NB4 (cell line): ENCODE results near the gene RPS6KA2.
A peak's percentile ranks its signal among the peaks of the same experiment; 100 is the strongest.
"Not testable (repeated sequence)": the region's sequence is repeated elsewhere in the genome, so short reads cannot be mapped to it uniquely, and the experiment has no call there.

Experiments
- DNase-seq: peaks from one replicate; pipeline ENCODE4 v3.0.0; 2010; ENCODE audit warnings: low read depth
- H3K4me3 ChIP-seq: one replicate; pipeline ENCODE4 v1.5.1; 2011; ENCODE audit warnings: mild to moderate bottlenecking, low read depth, low read length, moderate library complexity
- MAX ChIP-seq: IDR thresholded peaks from 2 replicates; pipeline ENCODE4 v1.6.1; 2011; ENCODE audit warnings: low read depth, low read length
- MYC ChIP-seq: IDR thresholded peaks from 2 replicates; pipeline ENCODE4 v1.6.1; 2011; ENCODE audit warnings: low read depth, low read length
- POLR2A ChIP-seq: IDR thresholded peaks from 2 replicates; pipeline ENCODE4 v1.6.1; 2011; ENCODE audit warnings: mild to moderate bottlenecking; ENCODE audit not compliant: insufficient read length; ENCODE audit errors: extremely low read depth
- TF ChIP-seq, protein P1 (sequence below): IDR thresholded peaks from one replicate; pipeline ENCODE4 v1.5.1; 2012; ENCODE audit warnings: low read depth, low read length

RPS6KA2 gene

GRCh38 chr6:166583230-166583965 is 43.7 kb downstream of the RPS6KA2 start:
- H3K4me3 ChIP-seq, result no peak overlapping the region
- no peak for TF ChIP-seq MAX
- TF ChIP-seq, protein P1, sequence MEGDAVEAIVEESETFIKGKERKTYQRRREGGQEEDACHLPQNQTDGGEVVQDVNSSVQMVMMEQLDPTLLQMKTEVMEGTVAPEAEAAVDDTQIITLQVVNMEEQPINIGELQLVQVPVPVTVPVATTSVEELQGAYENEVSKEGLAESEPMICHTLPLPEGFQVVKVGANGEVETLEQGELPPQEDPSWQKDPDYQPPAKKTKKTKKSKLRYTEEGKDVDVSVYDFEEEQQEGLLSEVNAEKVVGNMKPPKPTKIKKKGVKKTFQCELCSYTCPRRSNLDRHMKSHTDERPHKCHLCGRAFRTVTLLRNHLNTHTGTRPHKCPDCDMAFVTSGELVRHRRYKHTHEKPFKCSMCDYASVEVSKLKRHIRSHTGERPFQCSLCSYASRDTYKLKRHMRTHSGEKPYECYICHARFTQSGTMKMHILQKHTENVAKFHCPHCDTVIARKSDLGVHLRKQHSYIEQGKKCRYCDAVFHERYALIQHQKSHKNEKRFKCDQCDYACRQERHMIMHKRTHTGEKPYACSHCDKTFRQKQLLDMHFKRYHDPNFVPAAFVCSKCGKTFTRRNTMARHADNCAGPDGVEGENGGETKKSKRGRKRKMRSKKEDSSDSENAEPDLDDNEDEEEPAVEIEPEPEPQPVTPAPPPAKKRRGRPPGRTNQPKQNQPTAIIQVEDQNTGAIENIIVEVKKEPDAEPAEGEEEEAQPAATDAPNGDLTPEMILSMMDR, result no peak
- no peak for TF ChIP-seq MYC
- no peak for TF ChIP-seq POLR2A
- peak; percentile 92 for DNase-seq

- H3K4me3 ChIP-seq, result no peak overlapping the region
- DNase-seq, result no peak
- TF ChIP-seq MAX (no peak), POLR2A (no peak), MYC (no peak)
- TF ChIP-seq, protein P1, result no peak
Measured at GRCh38 chr6:166582258-166582657, 44.8 kb downstream of the RPS6KA2 start.

DNA sequence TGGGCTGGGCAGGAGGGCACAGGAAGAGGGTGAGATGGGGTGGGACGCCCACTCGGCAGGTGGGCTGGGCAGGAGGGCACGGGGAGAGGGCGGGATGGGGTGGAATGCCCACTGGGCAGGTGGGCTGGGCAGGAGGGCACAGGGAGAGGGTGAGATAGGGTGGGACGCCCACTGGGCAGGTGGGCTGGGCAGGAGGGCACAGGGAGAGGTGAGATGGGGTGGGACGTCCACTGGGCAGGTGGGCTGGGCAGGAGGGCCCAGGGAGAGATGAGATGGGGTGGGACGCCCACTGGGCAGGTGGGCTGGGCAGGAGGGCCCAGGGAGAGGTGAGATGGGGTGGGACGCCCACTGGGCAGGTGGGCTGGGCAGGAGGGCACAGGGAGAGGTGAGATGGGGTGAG is 45.2 kb downstream of the RPS6KA2 start:
- not testable (repeated sequence) for DNase-seq, H3K4me3 ChIP-seq

DNA sequence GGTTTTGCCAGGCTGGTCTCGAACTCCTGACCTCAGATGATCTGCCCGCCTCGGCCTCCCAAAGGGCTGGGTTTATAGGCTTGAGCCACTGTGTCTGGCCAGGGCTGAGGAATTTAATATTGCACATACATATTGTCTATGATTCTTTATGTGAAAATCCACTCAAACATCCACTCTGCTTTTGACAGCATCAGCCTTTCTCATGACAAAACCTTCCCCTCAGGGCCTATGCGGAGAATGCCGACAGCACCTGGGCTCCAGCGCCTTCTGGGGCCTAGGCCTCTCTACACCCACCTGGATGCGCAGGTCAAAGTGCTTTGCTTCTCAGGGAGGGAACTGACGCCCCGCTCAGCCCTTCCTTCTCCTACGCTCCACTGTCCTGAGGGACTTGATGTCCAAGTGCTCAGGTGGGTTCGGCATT is 46.0 kb downstream of the RPS6KA2 start:
- no peak for TF ChIP-seq POLR2A
- no peak for TF ChIP-seq MAX
- TF ChIP-seq, protein P1, result no peak
- no peak overlapping the region for H3K4me3 ChIP-seq
- DNase-seq, result no peak

- H3K4me3 ChIP-seq, result no peak overlapping the region
- DNase-seq, result no peak
- TF ChIP-seq POLR2A (no peak), MYC (no peak), MAX (no peak)
- TF ChIP-seq, protein P1, result no peak
Measured at GRCh38 chr6:166580076-166581050, 46.7 kb downstream of the RPS6KA2 start.

GRCh38 chr6:166579237-166579850 is 47.7 kb downstream of the RPS6KA2 start:
- H3K4me3 ChIP-seq, result no peak overlapping the region
- no peak for DNase-seq
- TF ChIP-seq MYC, result no peak
- TF ChIP-seq MAX, result no peak
- no peak for TF ChIP-seq POLR2A
- TF ChIP-seq, protein P1, result no peak
